ENCODE results near the gene CXCL12.

Gene CXCL12

GRCh38 chr10:44424957-44425356 lies 40.1 kb upstream of the CXCL12 start:
- H3K36me3 ChIP-seq: no peaks in the 10 kb centered on the region
- H3K4me3 ChIP-seq (ENCODE audit: low read depth in 1 of 2, low read length in 1 of 2): no peak overlapping the region
- H3K27ac ChIP-seq: no peak overlapping the region
- H3K4me1 ChIP-seq (ENCODE audit: control insufficient read depth in 1 of 2, insufficient read depth in 1 of 2, low read depth in 1 of 2, low read length in 1 of 2): no peaks in the 10 kb centered on the region
- H3K27me3 ChIP-seq: no peaks in the 10 kb centered on the region
- no peak for TF ChIP-seq CTCF (IDR thresholded peaks at IDR 0.05)
- H3K9me3 ChIP-seq: no peaks in the 10 kb centered on the region

GRCh38 chr10:44424298-44424697 lies 39.4 kb upstream of the CXCL12 start:
- Histone ChIP-seq H3K4me3 (ENCODE audit: low read depth in 1 of 2, low read length in 1 of 2) (no peak overlapping the region), H3K27ac (no peak overlapping the region), H3K36me3 (no peaks in the 10 kb centered on the region), H3K4me1 (ENCODE audit: control insufficient read depth in 1 of 2, insufficient read depth in 1 of 2, low read depth in 1 of 2, low read length in 1 of 2) (no peaks in the 10 kb centered on the region), H3K27me3 (no peaks in the 10 kb centered on the region), H3K9me3 (no peaks in the 10 kb centered on the region)
- TF ChIP-seq CTCF (IDR thresholded peaks at IDR 0.05): no peak

- Histone ChIP-seq H3K27ac (no peak overlapping the region), H3K4me1 (ENCODE audit: control insufficient read depth in 1 of 2, insufficient read depth in 1 of 2, low read depth in 1 of 2, low read length in 1 of 2) (no peaks in the 10 kb centered on the region), H3K9me3 (no peaks in the 10 kb centered on the region), H3K36me3 (no peaks in the 10 kb centered on the region), H3K4me3 (ENCODE audit: low read depth in 1 of 2, low read length in 1 of 2) (no peak overlapping the region), H3K27me3 (no peaks in the 10 kb centered on the region)
- TF ChIP-seq CTCF (IDR thresholded peaks at IDR 0.05): no peak
Observed at GRCh38 chr10:44422570-44423101, 37.7 kb upstream of the CXCL12 start.

- no peaks in the 10 kb centered on the region for H3K4me1 ChIP-seq (ENCODE audit: control insufficient read depth in 1 of 2, insufficient read depth in 1 of 2, low read depth in 1 of 2, low read length in 1 of 2)
- H3K27ac ChIP-seq: no peak overlapping the region
- TF ChIP-seq CTCF (IDR thresholded peaks at IDR 0.05): no peak
- no peaks in the 10 kb centered on the region for H3K9me3 ChIP-seq
- H3K36me3 ChIP-seq: no peaks in the 10 kb centered on the region
- no peaks in the 10 kb centered on the region for H3K27me3 ChIP-seq
- no peak overlapping the region for H3K4me3 ChIP-seq (ENCODE audit: low read depth in 1 of 2, low read length in 1 of 2)
Observed at GRCh38 chr10:44422153-44422552, 37.3 kb upstream of the CXCL12 start.

GRCh38 chr10:44419790-44420549 lies 35.1 kb upstream of the CXCL12 start:
- no peak for TF ChIP-seq CTCF (IDR thresholded peaks at IDR 0.05)
- H3K27me3 ChIP-seq: no peaks in the 10 kb centered on the region
- no peaks in the 10 kb centered on the region for H3K36me3 ChIP-seq
- H3K9me3 ChIP-seq: no peaks in the 10 kb centered on the region
- no peak overlapping the region for H3K4me3 ChIP-seq (ENCODE audit: low read depth in 1 of 2, low read length in 1 of 2)
- H3K27ac ChIP-seq: no peak overlapping the region
- H3K4me1 ChIP-seq (ENCODE audit: control insufficient read depth in 1 of 2, insufficient read depth in 1 of 2, low read depth in 1 of 2, low read length in 1 of 2): no peaks in the 10 kb centered on the region
